Measurements from ENCODE around the gene BTBD9. TPM values are rescaled to one million over a fixed set of nuclear protein-coding genes. Genes with fewer than 3 reads are reported as not detected.

BTBD9 gene
- total RNA-seq, 1 donor from 2014 or later: 10.3 TPM

DNA sequence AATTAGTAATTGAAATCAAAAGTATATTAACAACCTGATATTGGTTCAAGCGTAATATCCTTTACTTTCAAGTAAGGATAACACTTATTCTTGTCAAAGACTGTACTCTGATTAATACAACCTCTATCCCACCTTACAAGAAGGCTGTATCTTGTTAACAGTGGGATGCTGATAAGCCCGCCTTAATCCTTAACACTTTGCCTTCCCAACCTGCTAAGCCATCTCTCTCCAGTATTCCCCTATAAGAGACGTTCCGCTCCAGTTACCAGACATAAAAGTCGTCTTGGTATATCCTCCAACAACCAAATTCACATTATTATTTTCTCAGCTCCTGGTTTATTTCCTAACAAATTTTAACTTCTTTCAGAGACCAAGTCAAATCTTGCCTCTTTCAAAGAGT, 2.0 kb downstream of the BTBD9 start:
- Histone ChIP-seq H3K27me3 (ENCODE audit: insufficient read depth, low read length) (no peaks in the 10 kb centered on the region), H3K79me2 (ENCODE audit: insufficient read depth, low read length) (peaks cover 52% of the 10 kb centered on the region), H3K4me2 (ENCODE audit: low read length) (no peak overlapping the region), H3K4me3 (ENCODE audit: insufficient read depth, low read depth, low read length) (no peak overlapping the region), H3K9me3 (ENCODE audit: insufficient read depth, low read depth, low read length) (no peaks in the 10 kb centered on the region), H3K36me3 (ENCODE audit: insufficient read depth, low read length) (no peaks in the 10 kb centered on the region), H3K4me1 (ENCODE audit: insufficient read depth, low read length) (peaks cover 13% of the 10 kb centered on the region), H2AFZ (ENCODE audit: low read depth, low read length) (no peak overlapping the region), H3K9ac (ENCODE audit: low read length) (no peak overlapping the region), H3K27ac (ENCODE audit: low read depth, low read length) (no peak overlapping the region), H4K20me1 (ENCODE audit: insufficient read depth, low read length) (peaks cover 24% of the 10 kb centered on the region)
- Mint-ChIP-seq H3K4me3 (ENCODE audit: unreplicated experiment) (no peak overlapping the region), H3K9me3 (ENCODE audit: unreplicated experiment) (no peaks in the 10 kb centered on the region), H3K36me3 (ENCODE audit: low read depth, unreplicated experiment) (no peaks in the 10 kb centered on the region), H3K4me1 (ENCODE audit: low read depth, unreplicated experiment) (peaks cover 10% of the 10 kb centered on the region), H3K27me3 (ENCODE audit: low read depth, unreplicated experiment) (no peaks in the 10 kb centered on the region), H3K27ac (ENCODE audit: unreplicated experiment) (no peak overlapping the region)
- no peak for TF ChIP-seq EZH2 (IDR thresholded peaks at IDR 0.05; ENCODE audit: insufficient read depth, low read length)
- TF ChIP-seq, protein P1, sequence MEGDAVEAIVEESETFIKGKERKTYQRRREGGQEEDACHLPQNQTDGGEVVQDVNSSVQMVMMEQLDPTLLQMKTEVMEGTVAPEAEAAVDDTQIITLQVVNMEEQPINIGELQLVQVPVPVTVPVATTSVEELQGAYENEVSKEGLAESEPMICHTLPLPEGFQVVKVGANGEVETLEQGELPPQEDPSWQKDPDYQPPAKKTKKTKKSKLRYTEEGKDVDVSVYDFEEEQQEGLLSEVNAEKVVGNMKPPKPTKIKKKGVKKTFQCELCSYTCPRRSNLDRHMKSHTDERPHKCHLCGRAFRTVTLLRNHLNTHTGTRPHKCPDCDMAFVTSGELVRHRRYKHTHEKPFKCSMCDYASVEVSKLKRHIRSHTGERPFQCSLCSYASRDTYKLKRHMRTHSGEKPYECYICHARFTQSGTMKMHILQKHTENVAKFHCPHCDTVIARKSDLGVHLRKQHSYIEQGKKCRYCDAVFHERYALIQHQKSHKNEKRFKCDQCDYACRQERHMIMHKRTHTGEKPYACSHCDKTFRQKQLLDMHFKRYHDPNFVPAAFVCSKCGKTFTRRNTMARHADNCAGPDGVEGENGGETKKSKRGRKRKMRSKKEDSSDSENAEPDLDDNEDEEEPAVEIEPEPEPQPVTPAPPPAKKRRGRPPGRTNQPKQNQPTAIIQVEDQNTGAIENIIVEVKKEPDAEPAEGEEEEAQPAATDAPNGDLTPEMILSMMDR (IDR thresholded peaks at IDR 0.05; ENCODE audit: insufficient read depth, low read depth, low read length): no peak
- DNase-seq (ENCODE audit: low read depth): no peak
- no peak for FAIRE-seq

DNA sequence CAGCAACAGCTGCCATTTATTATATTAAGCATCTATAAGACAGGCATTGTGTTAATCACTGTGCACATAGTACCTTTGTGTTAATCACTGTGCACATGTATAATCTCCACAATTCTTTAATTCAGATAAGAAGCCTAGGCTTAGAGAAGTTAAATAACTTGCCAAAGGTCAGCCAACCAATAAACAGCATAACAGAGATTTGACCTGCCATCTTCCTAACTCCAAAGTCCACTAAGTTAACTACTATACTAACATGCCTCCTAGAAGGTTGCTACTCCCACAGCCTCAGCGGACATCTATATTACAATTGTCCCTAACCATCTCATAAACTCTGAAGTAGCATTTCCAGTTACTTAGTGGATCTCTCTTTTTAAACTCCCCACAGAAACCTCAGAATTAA, 3.7 kb downstream of the BTBD9 start:
- peaks cover 30% of the 10 kb centered on the region for H4K20me1 ChIP-seq (ENCODE audit: insufficient read depth, low read length)
- no peak for TF ChIP-seq EZH2 (IDR thresholded peaks at IDR 0.05; ENCODE audit: insufficient read depth, low read length)
- TF ChIP-seq, protein P1 (IDR thresholded peaks at IDR 0.05; ENCODE audit: insufficient read depth, low read depth, low read length): no peak
- no peaks in the 10 kb centered on the region for H3K27me3 ChIP-seq (ENCODE audit: insufficient read depth, low read length)
- peaks cover 2% of the 10 kb centered on the region for H3K36me3 Mint-ChIP-seq (ENCODE audit: low read depth, unreplicated experiment)
- no peak overlapping the region for H3K9ac ChIP-seq (ENCODE audit: low read length)
- peaks cover 59% of the 10 kb centered on the region for H3K79me2 ChIP-seq (ENCODE audit: insufficient read depth, low read length)
- no peaks in the 10 kb centered on the region for H3K27me3 Mint-ChIP-seq (ENCODE audit: low read depth, unreplicated experiment)
- H3K27ac ChIP-seq (ENCODE audit: low read depth, low read length): no peak overlapping the region
- no peak overlapping the region for H2AFZ ChIP-seq (ENCODE audit: low read depth, low read length)
- DNase-seq (ENCODE audit: low read depth) (no peak), FAIRE-seq (no peak)
- peaks cover 9% of the 10 kb centered on the region for H3K4me1 Mint-ChIP-seq (ENCODE audit: low read depth, unreplicated experiment)
- H3K4me2 ChIP-seq (ENCODE audit: low read length): no peak overlapping the region
- H3K9me3 Mint-ChIP-seq (ENCODE audit: unreplicated experiment): no peaks in the 10 kb centered on the region
- H3K4me1 ChIP-seq (ENCODE audit: insufficient read depth, low read length): peaks cover 13% of the 10 kb centered on the region
- H3K4me3 Mint-ChIP-seq (ENCODE audit: unreplicated experiment): no peak overlapping the region
- no peaks in the 10 kb centered on the region for H3K36me3 ChIP-seq (ENCODE audit: insufficient read depth, low read length)
- H3K27ac Mint-ChIP-seq (ENCODE audit: unreplicated experiment): no peak overlapping the region
- no peak overlapping the region for H3K4me3 ChIP-seq (ENCODE audit: insufficient read depth, low read depth, low read length)
- no peaks in the 10 kb centered on the region for H3K9me3 ChIP-seq (ENCODE audit: insufficient read depth, low read depth, low read length)

GRCh38 chr6:38634518-38634917, 5.2 kb downstream of the BTBD9 start:
- H3K36me3 ChIP-seq (ENCODE audit: insufficient read depth, low read length): no peaks in the 10 kb centered on the region
- H3K27me3 Mint-ChIP-seq (ENCODE audit: low read depth, unreplicated experiment): no peaks in the 10 kb centered on the region
- H3K27me3 ChIP-seq (ENCODE audit: insufficient read depth, low read length): no peaks in the 10 kb centered on the region
- TF ChIP-seq EZH2 (IDR thresholded peaks at IDR 0.05; ENCODE audit: insufficient read depth, low read length): no peak
- TF ChIP-seq, protein P1 (IDR thresholded peaks at IDR 0.05; ENCODE audit: insufficient read depth, low read depth, low read length): no peak
- H3K4me3 ChIP-seq (ENCODE audit: insufficient read depth, low read depth, low read length): no peak overlapping the region
- peaks cover 30% of the 10 kb centered on the region for H4K20me1 ChIP-seq (ENCODE audit: insufficient read depth, low read length)
- peaks cover 2% of the 10 kb centered on the region for H3K36me3 Mint-ChIP-seq (ENCODE audit: low read depth, unreplicated experiment)
- no peak overlapping the region for H3K27ac ChIP-seq (ENCODE audit: low read depth, low read length)
- H2AFZ ChIP-seq (ENCODE audit: low read depth, low read length): no peak overlapping the region
- peaks cover 3% of the 10 kb centered on the region for H3K4me1 ChIP-seq (ENCODE audit: insufficient read depth, low read length)
- no peak for FAIRE-seq
- H3K9me3 Mint-ChIP-seq (ENCODE audit: unreplicated experiment): no peaks in the 10 kb centered on the region
- no peak for DNase-seq (ENCODE audit: low read depth)
- peaks cover 4% of the 10 kb centered on the region for H3K4me1 Mint-ChIP-seq (ENCODE audit: low read depth, unreplicated experiment)
- no peak overlapping the region for H3K4me2 ChIP-seq (ENCODE audit: low read length)
- no peak overlapping the region for H3K9ac ChIP-seq (ENCODE audit: low read length)
- peaks cover 55% of the 10 kb centered on the region for H3K79me2 ChIP-seq (ENCODE audit: insufficient read depth, low read length)
- H3K9me3 ChIP-seq (ENCODE audit: insufficient read depth, low read depth, low read length): no peaks in the 10 kb centered on the region
- H3K4me3 Mint-ChIP-seq (ENCODE audit: unreplicated experiment): no peak overlapping the region
- H3K27ac Mint-ChIP-seq (ENCODE audit: unreplicated experiment): no peak overlapping the region
